Cerebellar cortex (tissue), 1 donor: ENCODE measurements around the gene RPL28.

Experiments
- DNase-seq: peaks from one replicate; pipeline ENCODE4 v3.0.0-alpha.2; 2015; ENCODE audit warnings: low spot score

RPL28 gene

GRCh38 chr19:55353803-55354697 is 31.7 kb upstream of the RPL28 start:
- DNase-seq, result peak; percentile 49

DNA sequence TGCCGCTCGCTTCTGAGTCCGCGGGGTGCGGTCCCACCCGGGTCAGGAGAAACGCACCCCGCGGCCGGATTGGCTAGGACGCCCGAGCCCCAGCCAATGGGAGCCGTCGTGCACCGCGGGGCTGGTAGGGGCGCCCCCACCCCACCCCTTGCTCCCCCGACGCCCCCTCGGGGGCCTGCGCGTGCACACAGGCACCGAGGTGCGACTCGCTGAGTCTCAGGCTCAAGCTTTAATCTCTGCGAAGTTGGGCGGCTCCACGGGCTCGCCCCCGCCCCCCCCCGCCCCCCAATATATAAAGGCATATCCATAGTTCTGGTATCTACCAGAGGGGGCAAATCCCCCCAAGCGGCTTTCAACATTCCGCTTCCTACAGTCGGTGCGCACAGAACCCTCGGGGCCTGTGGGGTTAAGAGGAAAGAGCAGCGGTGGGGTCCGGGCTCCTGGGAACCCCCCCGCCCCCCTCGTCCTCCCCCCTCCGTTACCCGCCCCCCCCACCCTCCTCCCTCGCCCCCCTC is 31.0 kb upstream of the RPL28 start, which contains the start of gene COX6B2:
COX6B2 (minus strand) TSS at position 22 of the 515 bp plus-strand sequence. CDS start 198 bp downstream, outside the sequence.
- no peak for DNase-seq

GRCh38 chr19:55355213-55355821 is 30.4 kb upstream of the RPL28 start:
- DNase-seq, result peak; percentile 33

- no peak for DNase-seq
Observed at GRCh38 chr19:55358493-55358892, 27.2 kb upstream of the RPL28 start.

DNA sequence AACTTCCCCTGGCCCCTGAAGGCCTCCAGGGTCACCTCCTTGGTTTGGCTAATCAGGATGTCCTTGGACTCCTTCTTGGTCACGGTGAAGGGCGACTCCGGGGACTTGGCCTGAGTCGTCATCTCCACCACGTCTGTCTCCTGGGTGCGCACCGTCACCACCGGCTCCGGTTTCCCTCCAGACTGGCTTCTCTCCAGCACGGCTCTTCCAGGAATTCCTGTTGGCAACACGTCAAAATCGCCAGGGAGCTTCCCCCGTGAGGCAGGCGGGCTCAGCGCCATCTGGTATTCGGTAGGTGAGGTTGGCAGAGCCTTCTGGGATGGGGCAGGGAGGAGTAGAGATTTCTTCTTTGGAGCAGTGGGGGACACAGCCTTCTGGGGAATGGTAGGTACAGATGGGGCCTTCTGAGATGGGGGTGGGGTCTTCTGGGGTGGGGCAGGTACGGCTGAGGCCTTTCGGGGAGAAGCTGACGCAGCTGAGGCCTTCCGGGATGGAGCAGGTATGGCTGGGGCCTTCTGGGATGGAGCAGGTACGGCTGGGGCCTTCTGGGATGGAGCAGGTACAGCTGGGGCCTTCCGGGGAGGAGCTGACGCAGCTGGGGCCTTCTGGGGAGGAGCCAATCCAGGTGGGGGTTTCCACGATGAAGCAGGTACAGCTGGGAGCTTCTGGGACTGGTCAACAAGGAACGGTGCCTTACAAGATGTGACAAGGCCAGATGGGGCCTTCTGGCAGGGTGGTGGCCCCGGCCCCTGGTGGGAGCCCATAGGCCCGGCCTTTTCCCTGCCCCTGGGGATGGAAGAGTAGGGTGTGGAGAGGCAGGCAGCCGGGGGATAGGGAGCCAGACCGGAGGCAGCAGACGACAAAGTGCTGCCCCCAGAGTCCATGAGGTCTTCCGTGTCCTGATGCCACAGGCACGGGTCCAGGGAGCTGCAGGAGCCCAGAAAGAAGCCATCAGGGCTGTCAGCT is 26.5 kb upstream of the RPL28 start:
- DNase-seq, result no peak

- DNase-seq, result no peak
Observed at GRCh38 chr19:55360902-55361301, 24.8 kb upstream of the RPL28 start.

- DNase-seq, result no peak
Observed at GRCh38 chr19:55362174-55362989, 23.4 kb upstream of the RPL28 start.

DNA sequence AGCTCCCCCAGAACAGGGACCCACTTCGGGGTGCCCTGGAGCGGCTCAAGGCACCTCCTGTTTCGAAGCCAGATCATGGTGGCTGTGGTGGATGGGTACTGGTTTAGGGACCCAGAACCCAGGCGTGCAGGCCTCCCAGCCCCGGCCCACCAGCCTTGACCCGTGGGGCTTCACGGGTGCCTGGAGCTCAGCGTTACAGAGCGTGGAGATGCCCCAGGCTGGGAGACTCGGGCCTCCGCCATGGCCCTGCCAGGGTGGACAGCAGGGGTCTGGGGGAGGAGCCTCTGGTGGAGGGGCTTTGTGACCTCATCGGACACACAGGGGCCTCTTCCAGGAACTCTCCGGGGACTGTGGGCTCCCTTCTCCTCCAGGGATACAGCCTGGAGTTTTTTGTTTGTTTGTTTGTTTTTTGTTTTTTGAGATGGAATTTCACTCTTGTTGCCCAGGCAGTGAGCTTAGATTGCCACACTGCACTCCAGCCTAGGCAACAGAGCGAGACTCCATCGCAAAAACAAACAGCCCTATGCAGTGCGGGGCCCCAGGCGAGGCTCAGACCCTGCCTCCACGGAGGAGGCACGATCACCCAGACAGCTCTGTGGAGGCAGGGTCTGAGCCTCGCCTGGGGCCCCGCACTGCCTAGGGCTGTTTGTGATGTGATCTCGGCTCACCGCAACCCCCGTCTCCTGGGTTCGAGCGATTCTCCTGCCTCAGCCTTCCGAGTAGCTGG is 22.6 kb upstream of the RPL28 start, which contains the start of gene GARIN5B:
GARIN5B (minus strand) TSS at position 271 of the 727 bp plus-strand sequence; CDS start at position 77, 194 bp downstream.
- no peak for DNase-seq

- DNase-seq, result no peak
Observed at GRCh38 chr19:55365245-55365644, 20.5 kb upstream of the RPL28 start.

- DNase-seq, result no peak
Observed at GRCh38 chr19:55365964-55366363, 19.8 kb upstream of the RPL28 start.

DNA sequence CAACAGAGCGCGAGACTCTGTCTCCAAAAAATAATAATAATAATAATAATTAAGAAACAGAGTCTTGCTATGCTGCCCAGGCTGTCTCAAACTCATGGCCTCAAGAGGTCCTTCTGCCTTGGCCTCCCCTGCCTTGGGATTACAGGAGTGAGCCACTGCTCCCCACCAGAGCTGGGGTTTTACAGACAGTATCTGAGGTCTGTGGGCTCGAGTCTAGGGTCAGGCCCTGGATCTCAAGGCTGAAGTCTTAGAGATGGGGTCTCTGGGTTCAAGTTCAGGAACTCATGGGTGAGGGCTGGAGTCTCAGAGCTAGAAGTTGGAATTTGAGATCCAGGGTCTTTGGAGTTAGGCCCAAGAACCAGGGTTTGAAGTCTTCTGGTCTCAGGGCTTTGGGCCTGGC is 18.9 kb upstream of the RPL28 start:
- no peak for DNase-seq

DNA sequence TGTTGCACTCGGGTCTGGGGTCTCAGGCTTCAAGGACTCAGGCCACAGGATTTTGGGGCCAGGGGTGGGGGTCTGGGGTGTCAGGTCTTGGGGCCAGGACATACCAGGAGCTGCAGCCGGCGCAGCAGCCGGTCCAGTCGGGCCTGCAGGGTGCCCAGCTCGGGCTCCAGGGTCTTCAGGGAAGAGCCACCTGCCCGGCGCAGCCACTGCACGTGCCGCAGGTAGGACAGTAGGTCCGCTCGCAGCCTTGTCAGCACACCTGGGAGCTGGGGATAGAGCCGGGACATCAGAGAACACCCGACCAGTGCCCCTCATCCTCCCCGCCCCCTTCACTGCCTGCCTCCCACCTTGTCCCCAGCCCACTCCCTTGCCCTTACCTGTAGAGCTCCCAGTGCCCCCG is 17.6 kb upstream of the RPL28 start:
- DNase-seq, result no peak

DNA sequence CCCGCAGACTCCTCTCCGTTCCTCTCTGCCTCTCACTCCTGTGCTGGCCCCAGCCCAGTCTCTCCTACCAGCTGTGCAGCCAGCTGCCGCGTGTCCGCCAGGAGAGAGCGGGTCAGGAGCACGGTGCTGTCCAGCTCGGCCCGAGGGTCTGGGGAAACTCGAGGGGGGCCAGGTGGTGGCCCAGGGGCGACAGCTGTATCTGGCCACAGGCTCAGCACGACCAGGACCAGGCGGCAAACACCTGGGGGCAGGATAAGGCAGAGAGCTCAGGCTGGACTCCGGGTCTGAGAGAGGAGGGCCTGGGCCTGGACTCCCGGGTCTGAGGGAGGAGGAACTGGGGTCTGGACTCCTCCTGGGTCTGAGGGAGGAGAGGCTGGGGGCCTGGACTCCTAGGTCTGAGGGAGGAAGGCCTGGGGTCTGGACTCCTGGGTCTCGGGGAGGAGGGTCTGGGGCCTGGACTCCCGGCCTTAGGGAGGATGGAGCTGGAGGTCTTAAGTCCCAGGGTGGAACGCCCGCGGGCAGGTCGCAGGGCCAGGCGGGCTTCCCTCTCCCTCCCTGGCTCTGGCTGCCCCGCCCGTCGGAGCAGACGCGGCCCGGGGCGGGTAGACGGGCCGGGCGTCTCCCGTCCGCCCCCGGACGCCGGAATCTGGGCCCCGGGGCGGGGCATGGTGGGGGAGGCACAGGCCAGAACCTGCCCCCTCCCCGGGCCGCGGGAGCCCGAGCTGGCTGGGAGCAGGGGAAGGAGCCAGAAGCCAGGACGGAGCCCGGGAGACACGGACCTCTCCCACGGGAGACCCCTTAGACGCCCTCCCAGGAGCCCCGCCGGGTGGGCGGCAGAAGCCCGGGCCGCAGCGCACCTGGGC is 16.8 kb upstream of the RPL28 start:
- DNase-seq, result no peak

DNA sequence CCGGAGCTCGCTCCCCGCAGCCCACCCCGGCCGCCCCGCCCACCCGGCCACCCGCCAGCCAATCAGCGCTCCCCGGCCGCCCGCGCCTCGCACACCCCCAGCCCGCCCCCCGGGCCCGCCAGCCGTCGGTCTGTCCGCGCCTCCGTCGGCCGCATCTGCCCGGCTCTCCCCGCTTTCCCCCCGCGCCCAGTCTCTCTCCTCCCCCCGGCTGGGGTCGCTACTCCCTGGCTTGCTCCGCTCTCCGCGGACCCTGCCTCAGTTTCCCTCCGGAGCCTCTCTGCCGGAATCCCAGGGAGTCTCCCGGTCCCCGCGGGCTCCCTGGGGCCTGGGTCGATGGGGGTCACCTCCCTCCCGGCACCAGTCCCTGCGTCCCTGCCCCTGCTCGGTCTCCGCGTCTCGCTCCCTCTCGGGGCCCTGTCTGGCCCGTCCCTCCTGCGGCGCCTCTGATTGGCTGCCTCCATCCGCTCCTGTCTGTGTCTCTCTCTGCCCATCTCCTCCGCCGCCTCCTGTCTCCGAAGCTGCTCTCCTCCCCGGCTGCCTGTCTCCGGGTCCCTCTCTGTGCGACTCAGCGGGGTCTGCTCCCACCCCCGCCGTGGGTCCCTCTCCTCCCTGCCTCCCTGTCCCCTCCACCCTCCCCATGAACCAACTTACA is 16.0 kb upstream of the RPL28 start:
- peak; percentile 63 for DNase-seq

DNA sequence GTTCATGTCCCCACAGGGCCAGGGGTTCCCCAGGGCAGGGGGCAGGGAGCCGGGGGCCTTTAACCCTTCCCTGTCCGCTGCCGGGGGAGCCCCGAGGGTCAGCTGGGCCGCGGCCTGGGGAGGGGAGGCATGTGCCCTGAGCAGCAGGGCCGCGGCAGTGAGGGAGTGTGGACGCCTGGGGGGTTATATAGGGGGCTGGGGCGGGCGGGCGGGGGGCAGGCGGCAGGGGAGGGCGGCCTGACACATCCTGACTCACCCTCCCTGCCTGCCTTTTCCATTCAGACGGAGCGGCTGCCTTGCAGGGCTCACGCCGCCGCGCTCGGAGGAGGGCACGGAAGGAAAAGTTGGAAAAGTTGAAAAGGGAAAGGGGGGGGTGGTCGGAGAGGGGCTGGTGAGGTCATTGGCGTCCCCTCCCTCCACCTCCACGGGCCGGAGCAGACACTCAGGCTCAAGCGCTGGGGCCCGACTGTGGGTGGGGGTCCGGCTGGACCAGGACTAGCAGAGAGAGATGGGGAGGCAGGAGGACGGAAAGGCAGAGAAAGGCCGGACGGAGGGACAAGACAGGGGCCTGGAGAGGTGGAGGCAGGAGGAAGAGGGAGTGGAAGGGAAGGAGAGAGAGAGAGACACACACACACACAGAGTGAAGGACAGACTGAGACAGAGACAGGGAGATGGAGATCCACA is 15.3 kb upstream of the RPL28 start, which contains the start of gene IL11:
IL11 (minus strand) TSS at position 159 of the 684 bp plus-strand sequence; CDS start at position 6, 153 bp downstream.
- DNase-seq, result no peak

- DNase-seq, result no peak
Observed at GRCh38 chr19:55372316-55373081, 13.2 kb upstream of the RPL28 start.

DNA sequence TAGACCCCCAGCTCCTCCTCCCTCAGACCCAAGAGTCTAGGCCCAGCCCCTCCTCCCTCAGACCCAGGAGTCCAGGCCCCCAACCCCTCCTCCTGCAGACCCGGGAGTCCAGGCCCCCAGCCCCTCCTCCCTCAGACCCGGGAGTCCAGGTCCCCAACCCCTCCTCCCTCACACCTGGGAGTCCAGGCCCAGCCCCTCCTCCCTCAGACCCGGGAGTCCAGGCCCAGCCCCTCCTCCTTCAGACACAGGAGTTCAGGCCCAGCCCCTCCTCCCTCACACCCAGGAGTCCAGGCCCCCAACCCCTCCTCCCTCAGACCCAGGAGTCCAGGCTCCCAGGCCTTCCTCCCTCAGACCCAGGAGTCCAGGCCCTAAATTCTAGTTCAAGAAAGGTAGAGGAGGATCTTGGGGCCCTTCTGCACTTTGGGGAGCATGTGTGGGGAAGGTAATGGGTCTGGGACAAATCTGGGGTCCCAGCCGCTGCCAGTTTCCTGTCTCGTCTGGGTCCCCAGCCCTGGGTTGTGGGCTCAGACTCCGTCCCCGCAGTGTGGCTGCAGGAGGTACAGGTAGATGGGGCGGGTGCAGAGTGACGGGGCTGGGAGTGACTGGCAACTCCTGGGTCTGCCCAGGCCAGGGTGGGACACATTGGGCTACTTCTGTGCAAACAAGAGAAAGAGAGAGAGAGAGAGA is 12.3 kb upstream of the RPL28 start:
- no peak for DNase-seq
